HG03097 (cell line): ENCODE results near the gene EID2.
A peak's percentile ranks its signal among the peaks of the same experiment; 100 is the strongest.

ENCODE experiments used
- ATAC-seq: cut with Tn5 transposase; IDR thresholded peaks from one replicate; pipeline ENCODE4 v1.9.1; 2021; ENCODE audit not compliant: unreplicated experiment, low FRiP score

EID2 gene

GRCh38 chr19:39539518-39540332 lies at the start of gene EID2:
TSS of gene EID2 (minus strand) at chr19:39540161. CDS start at chr19:39540079, 82 bp downstream.
- peak; percentile 86 for ATAC-seq

- ATAC-seq, result no peak
These were observed 48.1 kb upstream of the EID2 start for GRCh38 chr19:39588066-39588465.

DNA sequence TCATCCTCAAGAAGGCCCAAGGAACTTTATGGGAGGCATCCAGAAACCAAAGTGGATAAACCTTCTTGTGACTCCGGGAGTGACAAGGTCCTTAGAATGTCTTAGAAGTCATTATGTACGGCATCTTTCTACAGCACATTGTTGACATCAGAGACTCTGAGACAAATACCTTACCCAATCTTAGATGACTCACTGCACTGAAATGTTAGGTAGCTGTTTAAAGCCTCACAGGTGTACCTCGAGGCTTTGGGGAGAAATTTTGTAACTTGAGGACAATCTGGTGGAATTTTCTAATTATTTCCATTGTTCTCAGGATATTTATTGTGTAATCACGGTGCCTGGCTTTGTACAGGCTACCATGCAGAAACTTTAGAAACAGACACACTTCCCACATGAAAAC lies 47.5 kb upstream of the EID2 start:
- no peak for ATAC-seq

DNA sequence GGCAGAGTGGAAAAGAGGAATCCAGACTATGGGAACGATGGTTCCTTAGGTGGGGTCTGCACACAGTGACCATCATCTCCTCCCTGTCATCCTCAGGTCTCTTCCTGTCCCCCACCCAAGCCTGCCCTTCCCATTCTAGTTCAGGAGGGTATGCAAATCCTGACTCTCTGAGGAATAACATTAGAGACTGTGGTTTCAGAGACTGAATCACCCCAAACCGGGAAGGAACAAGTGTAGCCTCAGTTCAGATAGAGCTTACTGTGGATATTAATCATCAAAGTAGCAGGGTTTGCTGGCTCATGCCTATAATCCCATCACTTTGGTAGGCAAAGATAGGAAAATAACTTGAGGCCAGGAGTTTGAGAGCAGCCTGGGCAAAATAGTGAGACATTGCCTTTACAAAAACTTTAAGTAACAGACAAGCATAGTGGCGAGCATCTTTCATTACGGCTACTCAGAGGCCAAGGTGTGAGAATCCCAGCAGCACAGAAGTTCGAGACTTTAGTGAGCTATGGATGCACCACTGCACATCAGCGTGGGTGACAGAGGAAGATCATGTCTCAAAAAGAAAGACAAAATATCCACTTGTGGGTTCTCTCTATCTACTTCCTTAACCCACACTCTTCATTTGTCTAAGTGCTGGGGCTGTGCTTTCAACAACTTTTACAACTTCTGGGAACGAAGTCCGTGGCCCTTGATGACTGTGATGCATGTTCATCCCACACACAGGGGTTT lies 43.1 kb upstream of the EID2 start:
- no peak for ATAC-seq

GRCh38 chr19:39582442-39582841 lies 42.5 kb upstream of the EID2 start:
- no peak for ATAC-seq

DNA sequence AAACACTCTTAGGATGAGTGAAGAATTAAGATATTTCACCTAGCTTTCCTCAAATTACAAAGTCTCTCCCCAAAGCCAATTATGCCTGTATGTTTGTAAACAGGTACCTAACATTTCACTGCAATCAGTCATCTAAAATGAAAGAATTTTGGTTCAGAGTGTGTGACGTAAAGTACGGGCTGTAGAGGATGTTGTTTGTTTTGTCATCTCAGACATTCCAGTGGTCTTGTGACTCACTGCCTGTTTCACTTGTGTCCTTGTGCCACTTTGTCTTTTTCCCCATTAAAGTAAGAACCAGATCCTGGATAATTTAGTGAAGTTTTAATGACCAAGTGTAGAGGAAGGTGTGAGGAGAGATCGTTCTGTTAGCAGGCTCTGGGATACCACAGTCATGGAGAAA lies 28.6 kb upstream of the EID2 start:
- no peak for ATAC-seq

DNA sequence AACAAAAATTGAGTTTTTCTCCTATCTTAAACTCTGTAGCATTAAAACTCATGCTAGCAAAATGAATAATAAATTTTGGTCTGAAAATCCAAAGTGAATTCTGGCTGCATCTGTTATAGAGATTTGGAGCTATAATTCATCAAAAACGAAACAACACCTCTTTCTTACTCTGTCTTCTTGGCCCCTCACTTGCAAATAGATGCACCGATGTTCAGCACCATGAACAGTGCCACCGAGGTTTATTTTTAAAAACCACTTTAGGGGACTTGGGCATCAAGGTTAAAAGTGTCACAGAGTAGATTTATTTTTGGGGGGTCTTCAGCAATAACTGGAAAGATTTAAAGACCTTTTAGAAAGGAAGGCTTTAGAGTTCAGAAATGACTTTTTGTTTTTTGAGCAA lies 26.1 kb upstream of the EID2 start:
- no peak for ATAC-seq

DNA sequence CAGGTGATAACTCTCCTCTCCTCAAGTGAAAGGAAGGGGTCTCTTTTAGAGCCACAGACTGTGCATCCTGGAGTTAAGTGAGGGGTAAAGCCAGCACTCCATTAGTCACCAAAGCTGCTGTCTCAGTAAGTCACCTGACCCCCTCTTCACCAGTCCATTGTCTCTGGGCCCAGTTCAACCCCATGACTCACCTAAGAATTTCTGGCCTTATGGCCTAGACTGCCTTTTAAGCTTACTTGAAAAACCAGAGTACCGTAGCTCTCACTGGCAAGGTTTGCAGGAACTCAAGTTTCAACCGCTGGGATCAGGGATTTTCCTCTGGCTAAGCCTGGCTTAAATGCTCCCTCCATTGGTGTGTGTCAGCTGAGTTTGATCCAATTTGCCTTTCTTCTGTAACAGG lies 23.4 kb upstream of the EID2 start:
- no peak for ATAC-seq

DNA sequence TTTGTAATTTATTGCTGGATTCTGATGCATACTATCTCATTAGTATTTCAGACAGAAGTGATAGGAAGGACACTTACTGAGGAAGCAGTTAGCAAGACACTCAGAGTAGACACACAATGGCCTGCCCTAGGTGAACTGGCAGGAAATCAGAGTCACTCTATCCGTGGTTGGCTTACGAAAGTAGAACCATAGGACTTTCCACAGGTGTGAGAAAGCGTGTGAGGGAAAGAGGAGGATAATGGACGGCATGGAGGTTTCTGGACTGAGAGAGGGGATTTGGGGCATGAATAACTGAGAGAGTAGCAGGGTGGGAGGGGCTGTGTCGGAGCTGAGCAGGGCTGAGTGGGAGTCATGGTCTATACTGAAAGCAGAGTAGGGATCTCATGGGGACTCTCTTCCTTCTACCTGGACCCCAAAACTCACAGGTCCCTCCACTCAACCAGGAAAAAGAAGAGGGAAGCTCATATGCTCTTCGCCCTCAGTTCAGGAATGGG lies 18.7 kb upstream of the EID2 start:
- no peak for ATAC-seq

GRCh38 chr19:39557811-39558623 lies 18.1 kb upstream of the EID2 start:
- no peak for ATAC-seq

- ATAC-seq, result no peak
These were observed 15.9 kb upstream of the EID2 start for GRCh38 chr19:39555883-39556282.

DNA sequence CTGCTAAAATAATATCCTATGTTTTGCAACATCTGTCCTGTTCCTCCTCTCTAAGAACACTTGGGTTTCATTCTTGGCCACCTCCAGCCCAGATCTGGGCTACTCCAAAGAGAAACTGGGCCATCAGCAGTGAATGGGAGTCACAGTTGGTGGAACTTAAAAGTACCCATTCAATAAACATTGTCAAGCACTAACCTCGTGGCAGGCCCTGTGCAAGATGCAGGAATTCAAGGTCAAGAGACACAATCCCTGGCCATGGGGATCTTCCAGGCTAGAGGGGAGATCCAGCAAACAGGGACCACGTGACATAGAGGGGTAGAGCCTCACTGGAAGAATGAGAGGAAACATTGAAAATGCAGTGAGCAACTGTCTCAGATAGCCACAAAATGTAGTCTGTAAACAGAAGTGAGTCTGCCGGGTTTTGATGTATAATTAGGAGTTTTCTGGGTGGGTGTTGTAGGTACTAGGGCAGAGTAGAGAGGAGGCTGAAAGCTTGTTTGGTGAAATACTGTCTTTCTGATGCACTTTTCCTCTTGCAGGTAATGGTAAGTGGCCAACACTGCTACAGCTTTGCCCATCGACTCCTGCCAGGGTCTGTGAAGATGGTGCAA lies 14.8 kb upstream of the EID2 start:
- ATAC-seq, result no peak

DNA sequence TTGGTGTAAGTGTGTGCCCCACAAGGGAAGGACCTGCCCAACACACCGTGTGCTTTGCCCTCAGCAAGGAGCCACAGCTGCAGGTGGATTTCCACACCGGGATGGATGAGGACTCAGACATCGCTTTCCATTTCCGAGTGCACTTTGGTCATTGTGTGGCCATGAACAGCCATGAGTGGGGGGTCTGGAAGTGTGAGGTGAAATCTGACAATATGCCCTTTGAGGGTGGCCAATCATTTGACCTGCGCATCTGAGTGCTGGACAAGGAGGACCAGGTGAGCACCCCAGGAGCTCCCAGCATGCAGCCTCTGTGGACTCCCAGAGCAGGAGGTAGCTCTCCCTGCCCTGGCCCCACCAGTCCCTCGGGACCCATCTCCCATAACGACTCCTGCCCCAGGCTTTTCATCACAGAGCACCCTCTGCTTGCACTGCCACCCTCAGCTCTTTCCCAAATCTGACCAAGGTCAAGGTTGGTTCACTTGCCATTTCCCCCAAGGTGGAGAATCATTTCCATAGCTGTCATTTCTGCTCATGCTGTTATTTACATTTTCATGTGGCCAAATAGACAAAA lies 13.2 kb upstream of the EID2 start:
- ATAC-seq, result no peak

DNA sequence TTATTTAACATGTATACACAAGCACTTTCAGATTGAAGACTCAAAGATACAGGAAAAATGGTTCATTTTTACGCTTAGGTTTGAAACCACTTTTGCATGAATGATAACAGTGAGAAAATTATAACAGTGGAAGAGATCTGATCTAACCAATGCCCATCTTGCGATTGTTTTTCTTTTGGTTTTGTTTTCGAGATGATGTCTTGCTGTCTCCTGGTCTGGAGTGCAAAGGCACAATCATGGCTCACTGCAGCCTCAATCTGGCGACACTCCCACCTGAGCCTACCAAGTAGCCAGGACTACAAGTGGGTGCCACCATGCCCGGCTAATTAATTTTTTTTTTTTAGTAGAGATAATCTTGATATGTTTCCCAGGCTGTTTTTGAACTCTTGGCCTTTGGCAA lies 10.2 kb upstream of the EID2 start:
- ATAC-seq, result no peak

GRCh38 chr19:39546599-39546998 lies 6.6 kb upstream of the EID2 start:
- no peak for ATAC-seq

DNA sequence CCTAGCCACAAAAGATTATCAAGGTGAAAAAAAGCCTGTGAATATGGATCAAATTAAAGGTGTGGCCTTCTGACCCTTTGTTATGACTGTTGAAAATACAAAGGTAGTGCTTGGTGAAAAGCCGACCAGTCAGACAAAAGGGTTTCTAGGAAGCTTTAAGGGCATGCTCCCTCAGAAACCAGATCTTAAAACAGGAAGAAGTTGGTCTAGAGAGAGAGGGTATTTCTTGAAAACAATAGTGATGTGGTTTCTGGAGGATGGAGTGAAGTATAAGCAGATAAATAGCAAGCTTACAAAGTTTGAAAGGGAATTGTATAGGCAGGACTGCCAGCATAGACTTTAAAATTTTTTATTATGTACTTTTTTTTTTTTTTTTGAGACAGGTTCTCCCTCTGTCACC lies 5.0 kb upstream of the EID2 start:
- ATAC-seq, result no peak

GRCh38 chr19:39544226-39544903 lies 4.4 kb upstream of the EID2 start:
- ATAC-seq, result no peak

DNA sequence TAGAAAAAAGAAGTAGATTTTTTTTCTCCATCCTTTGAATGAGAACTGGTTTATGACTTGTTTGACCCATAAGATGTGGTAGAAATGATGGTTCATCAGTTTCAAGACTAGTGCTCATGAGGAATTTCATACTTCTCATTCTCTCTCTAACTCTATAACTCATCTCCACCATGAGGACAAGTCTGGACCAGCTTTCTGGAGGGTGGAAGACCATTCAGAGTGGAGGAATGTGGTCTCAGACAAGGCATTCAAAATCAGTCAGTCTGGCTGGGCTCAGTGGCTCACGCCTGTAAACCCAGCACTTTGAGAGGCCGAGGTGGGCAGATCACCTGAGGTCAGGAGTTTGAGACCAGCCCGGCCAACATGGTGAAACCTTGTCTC lies 3.5 kb upstream of the EID2 start:
- no peak for ATAC-seq

GRCh38 chr19:39542206-39542605 lies 2.2 kb upstream of the EID2 start:
- ATAC-seq, result no peak

DNA sequence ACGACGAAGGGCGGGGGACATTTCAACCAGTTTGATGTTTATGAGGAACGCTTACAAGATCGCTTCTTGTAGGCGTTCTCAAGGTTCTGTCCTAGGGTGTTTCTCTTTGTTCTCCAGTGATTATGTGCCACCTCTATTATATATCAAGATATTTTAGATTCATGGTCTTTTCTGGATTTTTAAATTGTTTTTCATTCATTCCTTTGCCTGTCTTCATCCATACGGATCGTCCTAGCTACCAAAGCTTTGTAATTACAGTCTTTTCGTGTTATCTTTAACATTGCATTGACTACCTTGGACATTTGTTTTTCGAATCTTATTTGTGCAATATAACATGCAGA lies 342 bp upstream of the EID2 start:
- ATAC-seq, result no peak
